Left ventricle myocardium inferior (tissue), 1 donor: ENCODE results near the gene THRAP3. TPM values are rescaled to one million over a fixed set of nuclear protein-coding genes. Genes with fewer than 3 reads are reported as not detected.

Experiments used
- DNase-seq: peaks from one replicate; pipeline ENCODE4 v3.0.0-alpha.2; 2020
- H3K27ac ChIP-seq: fragments of 200-600 bp; replicated peaks from 2 replicates; pipeline ENCODE4 v1.8.0; 2021
- H3K27me3 ChIP-seq: fragments of 200-600 bp; 2 replicates; pipeline ENCODE4 v1.8.0; 2021; ENCODE audit warnings: low read depth
- H3K36me3 ChIP-seq: fragments of 200-600 bp; 2 replicates; pipeline ENCODE4 v1.8.0; 2021
- H3K4me1 ChIP-seq: fragments of 200-600 bp; 2 replicates; pipeline ENCODE4 v1.8.0; 2021
- H3K4me3 ChIP-seq: fragments of 200-600 bp; 2 replicates; pipeline ENCODE4 v1.8.0; 2021; ENCODE audit warnings: mild to moderate bottlenecking, moderate library complexity
- H3K9me3 ChIP-seq: fragments of 200-600 bp; replicated peaks from 2 replicates; pipeline ENCODE4 v1.8.0; 2021
- CTCF ChIP-seq: fragments of 200-600 bp; IDR thresholded peaks from 2 replicates; pipeline ENCODE4 v1.8.0; 2021; ENCODE audit warnings: antibody characterized with exemption, mild to moderate bottlenecking, borderline replicate concordance
- intact Hi-C: fragments of 100-400 bp; cut with micrococcal nuclease; formaldehyde crosslinking; loops from one replicate; pipeline ENCODE4 v1.11.0; 2022
- total RNA-seq: library from RNA; stranded (reverse); fragmentation: NEBNext Ultra II Directional; extraction: Animal tissue kit (Norgen Biotek cat#: 25700); gene quantifications from one replicate; pipeline ENCODE4 v1.2.1, GENCODE V29; 2021
- donor health status: DM: no; HTN: yes; CAD: no; lungs with severe emphysema.

THRAP3 gene
- total RNA-seq, 1 donor from 2014 or later = 59.0 TPM

- no peaks in the 10 kb centered on the region for H3K9me3 ChIP-seq
- no peak for TF ChIP-seq CTCF
- H3K27me3 ChIP-seq = no peaks in the 10 kb centered on the region
- H3K4me1 ChIP-seq = peaks cover 46% of the 10 kb centered on the region
- H3K4me3 ChIP-seq = peak overlapping the region; percentile 83
- no peaks in the 10 kb centered on the region for H3K36me3 ChIP-seq
- no peak for DNase-seq
- peak overlapping the region; percentile 95 for H3K27ac ChIP-seq
- intact Hi-C loops = no loop called here
Measured at GRCh38 chr1:36322041-36322785, 98.0 kb downstream of the THRAP3 start.

GRCh38 chr1:36322786-36323635, 98.8 kb downstream of the THRAP3 start:
- intact Hi-C loops = no loop called here
- Histone ChIP-seq H3K36me3 (no peaks in the 10 kb centered on the region), H3K4me1 (peaks cover 46% of the 10 kb centered on the region), H3K9me3 (no peaks in the 10 kb centered on the region), H3K27me3 (no peaks in the 10 kb centered on the region), H3K4me3 (peak overlapping the region; percentile 83), H3K27ac (peak overlapping the region; percentile 95)
- TF ChIP-seq CTCF = no peak
- DNase-seq = peak; percentile 53

GRCh38 chr1:36323636-36324352, 99.6 kb downstream of the THRAP3 start, which contains the start of gene EVA1B:
TSS of gene EVA1B (minus strand) at chr1:36323645. CDS start at chr1:36323037, 608 bp downstream.
- peak; percentile 89 for DNase-seq
- H3K4me1 ChIP-seq = peaks cover 53% of the 10 kb centered on the region
- H3K4me3 ChIP-seq = peak within 1 kb of the TSS; percentile 83
- H3K27ac ChIP-seq = peak within 1 kb of the TSS; percentile 95
- no peaks in the 10 kb centered on the region for H3K36me3 ChIP-seq
- H3K9me3 ChIP-seq = no peaks in the 10 kb centered on the region
- intact Hi-C loops = no loop called here
- no peak for TF ChIP-seq CTCF
- no peaks in the 10 kb centered on the region for H3K27me3 ChIP-seq

GRCh38 chr1:36324353-36324703, 100.1 kb downstream of the THRAP3 start:
- Histone ChIP-seq H3K27ac (peak overlapping the region; percentile 95), H3K4me3 (peak overlapping the region; percentile 83), H3K36me3 (no peaks in the 10 kb centered on the region), H3K4me1 (peaks cover 58% of the 10 kb centered on the region), H3K9me3 (no peaks in the 10 kb centered on the region), H3K27me3 (no peaks in the 10 kb centered on the region)
- intact Hi-C loops = no loop called here
- TF ChIP-seq CTCF = no peak
- no peak for DNase-seq

- intact Hi-C loops = no loop called here
- Histone ChIP-seq H3K27ac (no peak overlapping the region), H3K36me3 (no peaks in the 10 kb centered on the region), H3K27me3 (no peaks in the 10 kb centered on the region), H3K4me3 (no peak overlapping the region), H3K9me3 (no peaks in the 10 kb centered on the region), H3K4me1 (peaks cover 54% of the 10 kb centered on the region)
- no peak for TF ChIP-seq CTCF
- DNase-seq = no peak
Measured at GRCh38 chr1:36326499-36326898, 102.3 kb downstream of the THRAP3 start.
